Erythroblast (primary cell): ENCODE measurements around the gene ZFP92.

Source experiments
- GATA1 ChIP-seq: IDR thresholded peaks from 2 replicates; pipeline ENCODE4 v1.6.1; 2011; ENCODE audit warnings: low read depth, mild to moderate bottlenecking, control low read depth, low read length, moderate library complexity
- POLR2A ChIP-seq: IDR thresholded peaks from 2 replicates; pipeline ENCODE4 v1.6.1; 2011; ENCODE audit warnings: mild to moderate bottlenecking, low read length

GRCh38 chrX:153459986-153460385 is 48.7 kb downstream of the ZFP92 start:
- TF ChIP-seq POLR2A (no peak), GATA1 (no peak)
